ENCODE data around the gene AHRR. TPM values are rescaled to one million over a fixed set of nuclear protein-coding genes. Genes with fewer than 3 reads are reported as not detected.

AHRR gene
- total and polyA plus RNA-seq, 10 of the 15 experiments (the other 5 are each of a cell fraction or from before 2014, with no cell fraction given), result 0.90 to 35.2 (median 19.2) TPM

DNA sequence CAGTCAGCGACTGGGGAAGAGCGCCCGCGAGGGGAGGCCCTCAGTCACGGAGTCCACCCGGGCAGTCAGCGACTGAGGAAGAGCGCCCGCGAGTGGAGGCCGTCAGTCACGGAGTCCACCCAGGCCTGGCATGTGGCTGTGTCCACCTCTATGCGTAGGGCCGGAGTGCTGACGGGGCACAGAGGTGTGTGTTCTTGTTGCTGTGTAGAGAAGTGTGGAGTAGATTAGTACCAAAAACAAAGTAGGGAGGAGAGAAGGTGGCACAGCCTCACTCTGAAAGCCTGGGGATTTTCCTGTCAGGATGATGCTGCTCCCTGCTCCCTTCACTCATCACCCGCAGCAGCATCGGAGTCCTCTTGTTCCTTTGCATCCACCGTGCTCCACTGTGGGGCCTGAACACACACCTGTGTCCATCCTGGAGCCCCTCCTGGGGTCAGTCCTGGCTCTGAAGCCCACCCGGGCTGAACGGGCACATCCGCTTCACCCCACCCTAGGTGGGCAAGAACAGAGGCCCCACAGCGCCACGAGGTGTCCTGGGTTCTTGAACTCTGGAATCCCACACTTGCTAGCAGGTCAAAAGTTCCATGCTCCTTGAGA is 37.9 kb downstream of the AHRR start (continued):
- no peak for TF ChIP-seq NR2F1 (conservative IDR thresholded peaks at IDR 0.05)

DNA sequence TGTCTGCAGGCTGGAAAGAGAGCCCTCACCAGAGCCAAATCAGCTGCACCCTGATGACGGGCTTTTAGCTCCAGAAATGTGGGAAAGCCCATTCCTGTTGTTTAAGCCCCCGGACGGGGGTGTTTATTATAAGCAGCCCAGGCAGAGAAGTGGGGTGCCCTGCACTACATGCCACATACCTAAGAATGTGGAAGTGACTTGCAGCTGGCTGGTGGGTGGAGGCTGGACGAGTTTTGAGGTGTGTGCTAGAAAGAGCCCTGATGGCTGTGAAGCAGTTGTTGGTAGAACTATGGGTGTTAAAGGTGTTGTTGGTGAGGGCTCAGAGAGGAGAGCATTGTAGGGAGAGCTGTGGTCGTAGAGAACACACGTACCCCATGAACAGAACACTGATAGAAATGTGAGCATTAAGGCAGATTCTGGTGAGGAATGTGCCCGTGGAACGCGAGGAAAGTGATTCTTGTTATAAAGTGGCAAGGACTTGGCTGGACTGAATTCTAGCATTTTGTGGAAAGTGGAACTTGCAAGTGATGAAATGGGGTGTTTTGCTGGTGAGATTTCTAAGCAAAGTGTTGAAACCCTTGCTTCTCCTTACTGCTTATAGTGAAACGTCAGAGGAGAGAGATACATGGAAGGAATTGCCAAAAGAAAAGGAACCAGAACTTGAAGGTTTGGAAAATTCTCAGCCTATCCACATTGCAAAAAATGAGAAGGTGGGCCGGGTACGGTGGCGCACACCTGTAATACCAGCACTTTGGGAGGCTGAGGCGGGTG is 38.9 kb downstream of the AHRR start:
- intact Hi-C loops (cut with micrococcal nuclease; ENCODE audit: unreplicated experiment), result no loop called here
- in situ Hi-C loops (cut with MboI), result no loop called here
- Histone ChIP-seq H3K9ac (ENCODE audit: control insufficient read depth, insufficient read depth, low read length) (no peak overlapping the region), H3K4me2 (ENCODE audit: control insufficient read depth, insufficient read depth) (no peak overlapping the region), H3K4me1 (ENCODE audit: control insufficient read depth, insufficient read depth, low read length) (no peaks in the 10 kb centered on the region), H3K36me3 (ENCODE audit: control insufficient read depth in 2 of 2, insufficient read depth in 2 of 2, low read length in 1 of 2) (peaks cover 20 to 28% of the 10 kb centered on the region in 2 experiments), H2AFZ (ENCODE audit: control insufficient read depth, low read depth, low read length) (no peak overlapping the region), H3K27me3 (replicated peaks in 1 of 2; ENCODE audit: control insufficient read depth in 2 of 2, insufficient read depth in 2 of 2, low read length in 1 of 2) (no peaks in the 10 kb centered on the region), H3K79me2 (ENCODE audit: control insufficient read depth, insufficient read depth, low read length) (no peaks in the 10 kb centered on the region), H3K27ac (ENCODE audit: control insufficient read depth, insufficient read depth) (no peak overlapping the region), H3K9me3 (replicated peaks; ENCODE audit: control insufficient read depth, insufficient read depth, low read length) (peaks cover 18% of the 10 kb centered on the region; the same call in 2 of the 3 replicates), H4K20me1 (ENCODE audit: control insufficient read depth, insufficient read depth) (no peaks in the 10 kb centered on the region), H3K4me3 (no peak overlapping the region)
- TSS peak; percentile 10 for BruUV-seq (replicated peaks)
- DNase-seq (ENCODE audit: low read depth, low spot score) (no peak), ATAC-seq (no peak), FAIRE-seq (no peak)
- ChIA-PET CTCF (no interaction called here), POLR2A (interaction anchor here (1.2 kb wide), 1 partner anchor 11 kb away, joined by 3 read pairs; no protein-coding TSS in a partner anchor), SMC1A (ENCODE audit: uncharacterized antibody, unreplicated experiment) (no interaction called here), RAD21 (ENCODE audit: unreplicated experiment) (no interaction called here)
- 88% methylated on average over 14 of the region's 14 CpGs for WGBS (ENCODE audit: insufficient coverage, insufficient replicate concordance, low lambda C conversion rate, missing lambda C conversion rate)
- TF ChIP-seq RBBP5 (conservative IDR thresholded peaks at IDR 0.05) (no peak), STAT1 (conservative IDR thresholded peaks at IDR 0.05) (no peak), POLR2AphosphoS2 (IDR thresholded peaks at IDR 0.05; ENCODE audit: low read depth, low read length) (no peak), NBN (IDR thresholded peaks at IDR 0.05) (no peak), CEBPB (IDR thresholded peaks at IDR 0.05; ENCODE audit: borderline replicate concordance in 1 of 2, low read depth in 2 of 2, low read length in 2 of 2) (no peak), KDM1A (IDR thresholded peaks at IDR 0.05; ENCODE audit: borderline replicate concordance) (no peak), SUPT20H (IDR thresholded peaks at IDR 0.05; ENCODE audit: borderline replicate concordance, control insufficient read depth, low read depth, low read length) (no peak), HDGF (IDR thresholded peaks at IDR 0.05) (no peak), TCF12 (IDR thresholded peaks at IDR 0.05; ENCODE audit: low read depth, low read length) (no peak), ESRRA (IDR thresholded peaks at IDR 0.05; ENCODE audit: low read length) (no peak), FOXK2 (IDR thresholded peaks at IDR 0.05) (no peak), ZNF622 (IDR thresholded peaks at IDR 0.05) (no peak), MTA2 (IDR thresholded peaks at IDR 0.05; ENCODE audit: low read depth) (no peak), SMC3 (IDR thresholded peaks at IDR 0.05; ENCODE audit: borderline replicate concordance, low read length) (no peak), BCL11A (IDR thresholded peaks at IDR 0.05; ENCODE audit: low read depth, low read length) (no peak), HDAC2 (IDR thresholded peaks at IDR 0.05) (no peak), DPF2 (IDR thresholded peaks at IDR 0.05) (no peak)
- TF ChIP-seq, protein P1, sequence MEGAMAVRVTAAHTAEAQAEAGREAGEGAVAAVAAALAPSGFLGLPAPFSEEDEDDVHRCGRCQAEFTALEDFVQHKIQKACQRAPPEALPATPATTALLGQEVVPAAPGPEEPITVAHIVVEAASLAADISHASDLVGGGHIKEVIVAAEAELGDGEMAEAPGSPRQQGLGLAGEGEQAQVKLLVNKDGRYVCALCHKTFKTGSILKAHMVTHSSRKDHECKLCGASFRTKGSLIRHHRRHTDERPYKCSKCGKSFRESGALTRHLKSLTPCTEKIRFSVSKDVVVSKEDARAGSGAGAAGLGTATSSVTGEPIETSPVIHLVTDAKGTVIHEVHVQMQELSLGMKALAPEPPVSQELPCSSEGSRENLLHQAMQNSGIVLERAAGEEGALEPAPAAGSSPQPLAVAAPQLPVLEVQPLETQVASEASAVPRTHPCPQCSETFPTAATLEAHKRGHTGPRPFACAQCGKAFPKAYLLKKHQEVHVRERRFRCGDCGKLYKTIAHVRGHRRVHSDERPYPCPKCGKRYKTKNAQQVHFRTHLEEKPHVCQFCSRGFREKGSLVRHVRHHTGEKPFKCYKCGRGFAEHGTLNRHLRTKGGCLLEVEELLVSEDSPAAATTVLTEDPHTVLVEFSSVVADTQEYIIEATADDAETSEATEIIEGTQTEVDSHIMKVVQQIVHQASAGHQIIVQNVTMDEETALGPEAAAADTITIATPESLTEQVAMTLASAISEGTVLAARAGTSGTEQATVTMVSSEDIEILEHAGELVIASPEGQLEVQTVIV (IDR thresholded peaks at IDR 0.05; ENCODE audit: borderline replicate concordance, partially characterized antibody), result no peak
- TF ChIP-seq, protein P2, sequence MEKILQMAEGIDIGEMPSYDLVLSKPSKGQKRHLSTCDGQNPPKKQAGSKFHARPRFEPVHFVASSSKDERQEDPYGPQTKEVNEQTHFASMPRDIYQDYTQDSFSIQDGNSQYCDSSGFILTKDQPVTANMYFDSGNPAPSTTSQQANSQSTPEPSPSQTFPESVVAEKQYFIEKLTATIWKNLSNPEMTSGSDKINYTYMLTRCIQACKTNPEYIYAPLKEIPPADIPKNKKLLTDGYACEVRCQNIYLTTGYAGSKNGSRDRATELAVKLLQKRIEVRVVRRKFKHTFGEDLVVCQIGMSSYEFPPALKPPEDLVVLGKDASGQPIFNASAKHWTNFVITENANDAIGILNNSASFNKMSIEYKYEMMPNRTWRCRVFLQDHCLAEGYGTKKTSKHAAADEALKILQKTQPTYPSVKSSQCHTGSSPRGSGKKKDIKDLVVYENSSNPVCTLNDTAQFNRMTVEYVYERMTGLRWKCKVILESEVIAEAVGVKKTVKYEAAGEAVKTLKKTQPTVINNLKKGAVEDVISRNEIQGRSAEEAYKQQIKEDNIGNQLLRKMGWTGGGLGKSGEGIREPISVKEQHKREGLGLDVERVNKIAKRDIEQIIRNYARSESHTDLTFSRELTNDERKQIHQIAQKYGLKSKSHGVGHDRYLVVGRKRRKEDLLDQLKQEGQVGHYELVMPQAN (conservative IDR thresholded peaks at IDR 0.05), result no peak

Measured in GM12878 (cell line).